Lower lobe of right lung (tissue), 2 donors: ENCODE results near the gene NFKB1. TPM values are rescaled to one million over a fixed set of nuclear protein-coding genes. Genes with fewer than 3 reads are reported as not detected.

Experiments
- ATAC-seq, 2 donors: fragments of 200-7000 bp; cut with Tn5 transposase; one replicate each; pipeline ENCODE4 v1.9.1; 2020 to 2022; ENCODE audit warnings: mild to moderate bottlenecking in 2 of 2, moderate library complexity in 2 of 2
- DNase-seq: peaks from one replicate; pipeline ENCODE4 v3.0.0-alpha.2; 2020
- H3K27ac ChIP-seq: fragments of 200-600 bp; one replicate; pipeline ENCODE4 v1.8.0; 2022
- H3K27me3 ChIP-seq: fragments of 200-600 bp; one replicate; pipeline ENCODE4 v1.8.0; 2022; ENCODE audit warnings: low read depth
- H3K36me3 ChIP-seq: fragments of 200-600 bp; one replicate; pipeline ENCODE4 v1.8.0; 2022; ENCODE audit warnings: mild to moderate bottlenecking
- H3K4me1 ChIP-seq: fragments of 200-600 bp; one replicate; pipeline ENCODE4 v1.8.0; 2022
- H3K4me3 ChIP-seq: fragments of 200-600 bp; one replicate; pipeline ENCODE4 v1.8.0; 2022; ENCODE audit warnings: mild to moderate bottlenecking
- H3K9me3 ChIP-seq: fragments of 200-600 bp; one replicate; pipeline ENCODE4 v1.8.0; 2022
- CTCF ChIP-seq: fragments of 200-600 bp; IDR thresholded peaks from one replicate; pipeline ENCODE4 v1.8.0; 2022; ENCODE audit warnings: antibody characterized with exemption, mild to moderate bottlenecking
- intact Hi-C: fragments of 100-400 bp; cut with DNase I; formaldehyde crosslinking; loops from one replicate; pipeline ENCODE4 v1.11.0; 2022
- total RNA-seq: library from RNA; stranded (reverse); fragmentation: NEBNext Ultra II Directional; extraction: Animal tissue kit (Norgen Biotek cat#: 25700); gene quantifications from one replicate; pipeline ENCODE4 v1.2.1, GENCODE V29; 2021
- donor health status: DM: no; HTN: yes; CAD: no; lungs with severe emphysema.

NFKB1 gene
- total RNA-seq, 1 donor from 2014 or later, result 48.9 TPM

DNA sequence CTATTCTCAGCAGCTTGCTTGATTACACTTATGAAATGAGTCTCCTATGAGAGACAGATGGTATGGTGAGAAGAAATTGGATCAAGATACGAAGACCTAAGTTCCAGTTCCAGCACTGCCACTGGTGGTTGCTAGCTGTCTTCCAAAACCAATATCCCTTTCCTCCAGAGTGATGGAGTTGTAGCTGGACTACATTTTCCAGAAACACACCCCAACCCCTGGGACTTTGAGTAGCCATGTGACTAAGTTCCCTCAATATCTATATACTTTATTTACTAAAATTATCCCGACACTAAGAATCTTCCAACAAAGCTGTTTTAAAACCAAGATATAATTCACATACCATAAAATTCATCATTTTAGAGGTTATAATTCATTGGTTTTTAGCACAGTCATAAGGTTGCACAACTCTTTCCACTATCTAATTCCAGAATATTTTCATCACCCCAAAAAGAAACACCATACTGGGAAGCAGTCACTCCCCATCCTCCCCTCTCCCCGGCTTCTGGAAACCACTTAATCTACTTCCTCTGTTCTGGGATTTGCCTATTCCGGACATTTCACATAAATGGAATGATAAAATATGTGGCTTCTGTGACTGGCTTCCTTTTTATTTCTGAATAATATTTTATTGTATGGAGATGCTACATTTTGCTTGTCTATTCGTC, 141.6 kb downstream of the NFKB1 start:
- ATAC-seq, result no peak

DNA sequence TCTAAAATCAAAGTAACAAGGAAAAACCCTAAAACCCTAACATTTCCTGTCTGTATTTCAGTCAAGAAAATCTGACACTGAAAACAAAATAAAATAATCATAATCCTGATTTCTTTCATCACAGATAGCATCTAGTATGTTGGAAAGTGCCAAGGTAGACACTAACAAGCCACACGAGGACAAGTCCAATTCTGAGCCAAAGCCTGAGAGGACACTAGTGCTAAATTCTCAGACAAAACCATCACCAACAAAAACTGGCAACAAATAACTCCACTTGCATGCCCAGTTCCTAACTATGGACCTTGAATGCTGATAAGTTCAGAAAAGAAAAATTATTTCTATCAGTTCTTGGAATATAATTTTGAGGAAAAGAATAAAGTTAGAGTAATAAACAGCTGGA, 146.0 kb downstream of the NFKB1 start:
- Histone ChIP-seq H3K27ac (no peak overlapping the region), H3K27me3 (no peaks in the 10 kb centered on the region), H3K4me3 (no peak overlapping the region), H3K36me3 (peaks cover 41% of the 10 kb centered on the region), H3K4me1 (no peaks in the 10 kb centered on the region), H3K9me3 (no peaks in the 10 kb centered on the region)
- ATAC-seq (no peak), DNase-seq (no peak)
- intact Hi-C loops, result no loop called here
- no peak for TF ChIP-seq CTCF

More for the DNA sequence above, 141.6 kb downstream of the NFKB1 start:
- Histone ChIP-seq H3K36me3 (peaks cover 42% of the 10 kb centered on the region), H3K27ac (no peak overlapping the region), H3K27me3 (no peaks in the 10 kb centered on the region), H3K4me1 (no peaks in the 10 kb centered on the region), H3K9me3 (no peaks in the 10 kb centered on the region), H3K4me3 (no peak overlapping the region)
- no peak for TF ChIP-seq CTCF
- no peak for DNase-seq
- intact Hi-C loops, result no loop called here

- intact Hi-C loops, result no loop called here
- Histone ChIP-seq H3K27ac (no peak overlapping the region), H3K27me3 (no peaks in the 10 kb centered on the region), H3K4me3 (no peak overlapping the region), H3K4me1 (no peaks in the 10 kb centered on the region), H3K36me3 (peaks cover 19% of the 10 kb centered on the region), H3K9me3 (no peaks in the 10 kb centered on the region)
- TF ChIP-seq CTCF, result no peak
- ATAC-seq (no peak), DNase-seq (no peak)
These were observed 156.0 kb downstream of the NFKB1 start for GRCh38 chr4:102657206-102657605.

DNA sequence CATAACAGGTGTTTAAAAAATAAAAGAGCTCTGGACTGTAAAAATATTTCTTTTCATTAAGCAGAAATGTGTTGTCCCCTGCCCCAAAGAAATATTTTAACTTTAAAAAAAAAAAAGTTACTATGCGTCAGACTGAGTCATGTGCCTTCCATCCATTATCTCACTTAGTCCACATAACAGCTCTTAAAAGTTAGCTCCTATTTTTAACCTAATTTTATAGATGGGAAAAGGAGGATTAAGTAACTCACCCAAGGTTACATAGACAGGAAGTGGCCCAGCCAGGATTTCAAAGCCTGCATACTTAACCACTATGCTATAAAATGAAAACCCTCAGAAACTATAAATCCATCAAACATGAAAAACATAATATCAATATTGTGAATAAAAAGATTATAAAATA, 161.9 kb downstream of the NFKB1 start:
- no peak overlapping the region for H3K27ac ChIP-seq
- intact Hi-C loops, result no loop called here
- ATAC-seq (no peak), DNase-seq (no peak)
- H3K4me3 ChIP-seq, result no peak overlapping the region
- no peak for TF ChIP-seq CTCF
- peaks cover 47% of the 10 kb centered on the region for H3K36me3 ChIP-seq
- no peaks in the 10 kb centered on the region for H3K4me1 ChIP-seq
- no peaks in the 10 kb centered on the region for H3K27me3 ChIP-seq
- no peaks in the 10 kb centered on the region for H3K9me3 ChIP-seq

DNA sequence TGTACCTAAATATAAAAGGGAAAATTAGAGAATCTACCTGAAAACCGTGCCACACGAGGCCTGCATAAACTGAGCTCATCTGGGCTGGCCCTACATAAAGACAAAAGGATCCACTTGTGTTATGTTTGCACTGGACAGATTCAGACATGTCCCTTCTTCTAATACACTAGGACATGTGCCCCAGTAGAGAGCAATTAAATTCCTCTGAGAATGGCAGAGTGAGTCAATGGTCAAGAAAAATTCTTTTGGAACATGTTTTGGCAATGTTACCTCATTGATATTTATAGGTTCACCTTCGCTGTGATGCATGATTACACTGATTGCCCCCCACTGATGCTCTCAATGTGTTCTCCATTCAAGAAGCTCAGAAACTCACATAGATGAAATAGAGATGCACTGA, 164.4 kb downstream of the NFKB1 start:
- ATAC-seq, result no peak
- peaks cover 54% of the 10 kb centered on the region for H3K36me3 ChIP-seq
- no peak for DNase-seq
- no peaks in the 10 kb centered on the region for H3K27me3 ChIP-seq
- intact Hi-C loops, result no loop called here
- no peak overlapping the region for H3K4me3 ChIP-seq
- no peaks in the 10 kb centered on the region for H3K9me3 ChIP-seq
- no peak for TF ChIP-seq CTCF
- H3K4me1 ChIP-seq, result no peaks in the 10 kb centered on the region
- no peak overlapping the region for H3K27ac ChIP-seq

Other genes with a start within 250 kb of the NFKB1 start
- gene SLC39A8, start 155.9 kb upstream of the NFKB1 start, total RNA-seq, result 370 TPM